ENCODE data around the gene C11orf24. TPM values are rescaled to one million over a fixed set of nuclear protein-coding genes. Genes with fewer than 3 reads are reported as not detected.
"Not testable (repeated sequence)": the region's sequence is repeated elsewhere in the genome, so short reads cannot be mapped to it uniquely, and the experiment has no call there.

Gene C11orf24
- total RNA-seq, 1 experiment from 2014 or later: 37.8 TPM

DNA sequence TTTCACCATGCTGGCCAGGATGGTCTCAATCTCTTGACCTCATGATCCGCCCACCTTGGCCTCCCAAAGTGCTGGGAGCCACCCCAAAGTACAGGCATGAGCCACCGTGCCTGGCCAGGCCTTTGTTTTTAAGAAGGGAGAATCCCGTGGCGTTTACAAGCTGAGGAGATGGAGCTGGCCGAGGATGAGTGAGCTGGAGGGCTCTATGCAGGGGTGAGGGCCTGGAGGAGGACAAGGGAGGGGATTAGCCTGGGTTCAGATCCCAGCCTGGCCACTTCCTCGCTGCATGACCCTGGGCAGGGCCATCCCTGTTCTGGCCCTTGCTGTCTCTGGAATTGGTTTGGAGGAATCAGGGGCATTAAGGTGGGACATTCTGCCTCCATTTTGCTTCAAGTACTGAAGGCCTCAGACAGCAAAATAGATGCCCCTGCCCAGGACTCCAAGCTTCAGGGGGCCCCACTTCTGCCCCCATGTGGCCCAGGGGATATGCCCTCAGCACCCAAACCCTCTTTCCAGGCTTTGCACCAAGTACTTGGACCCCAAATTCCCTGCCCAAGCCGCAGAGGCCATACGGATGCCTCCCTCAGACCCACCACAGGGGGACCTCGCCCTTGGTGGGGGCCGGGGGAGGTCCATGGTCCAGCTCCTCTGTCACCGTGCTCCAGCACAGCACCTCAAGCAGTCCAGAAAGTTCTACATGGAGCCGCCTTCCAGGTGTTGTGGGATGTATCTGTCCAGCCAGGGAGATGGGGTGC lies 28.5 kb upstream of the C11orf24 start:
- no peak for TF ChIP-seq CEBPB (IDR thresholded peaks at IDR 0.05; ENCODE audit: low read depth)
- TF ChIP-seq, protein P1, sequence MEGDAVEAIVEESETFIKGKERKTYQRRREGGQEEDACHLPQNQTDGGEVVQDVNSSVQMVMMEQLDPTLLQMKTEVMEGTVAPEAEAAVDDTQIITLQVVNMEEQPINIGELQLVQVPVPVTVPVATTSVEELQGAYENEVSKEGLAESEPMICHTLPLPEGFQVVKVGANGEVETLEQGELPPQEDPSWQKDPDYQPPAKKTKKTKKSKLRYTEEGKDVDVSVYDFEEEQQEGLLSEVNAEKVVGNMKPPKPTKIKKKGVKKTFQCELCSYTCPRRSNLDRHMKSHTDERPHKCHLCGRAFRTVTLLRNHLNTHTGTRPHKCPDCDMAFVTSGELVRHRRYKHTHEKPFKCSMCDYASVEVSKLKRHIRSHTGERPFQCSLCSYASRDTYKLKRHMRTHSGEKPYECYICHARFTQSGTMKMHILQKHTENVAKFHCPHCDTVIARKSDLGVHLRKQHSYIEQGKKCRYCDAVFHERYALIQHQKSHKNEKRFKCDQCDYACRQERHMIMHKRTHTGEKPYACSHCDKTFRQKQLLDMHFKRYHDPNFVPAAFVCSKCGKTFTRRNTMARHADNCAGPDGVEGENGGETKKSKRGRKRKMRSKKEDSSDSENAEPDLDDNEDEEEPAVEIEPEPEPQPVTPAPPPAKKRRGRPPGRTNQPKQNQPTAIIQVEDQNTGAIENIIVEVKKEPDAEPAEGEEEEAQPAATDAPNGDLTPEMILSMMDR (IDR thresholded peaks at IDR 0.05 in 2 of 3, conservative IDR thresholded peaks at IDR 0.05 in 1 of 3; ENCODE audit: borderline replicate concordance in 1 of 3, insufficient read depth in 1 of 3, low read depth in 2 of 3, low read length in 2 of 3): peak in 1 of 3 experiments; percentile 14; a peak in 1 of 6 replicates
- Histone ChIP-seq H4K20me1 (ENCODE audit: insufficient read depth) (no peaks in the 10 kb centered on the region), H3K9ac (ENCODE audit: low read length) (no peak overlapping the region), H3K4me2 (ENCODE audit: low read length) (no peak overlapping the region), H2AFZ (ENCODE audit: low read depth, low read length, poor library complexity, severe bottlenecking) (no peak overlapping the region), H3K36me3 (ENCODE audit: control insufficient read depth in 1 of 2, insufficient read depth in 2 of 2, low read length in 2 of 2) (no peaks in the 10 kb centered on the region), H3K9me2 (ENCODE audit: insufficient read depth) (no peaks in the 10 kb centered on the region), H3K4me3 (replicated peaks in 1 of 2; ENCODE audit: low read depth in 1 of 2, low read length in 2 of 2) (no peak overlapping the region), H3K27ac (ENCODE audit: low read depth, low read length) (no peak overlapping the region), H3K79me2 (ENCODE audit: insufficient read depth, low read length) (no peaks in the 10 kb centered on the region), H3K4me1 (ENCODE audit: control insufficient read depth in 1 of 2, insufficient read depth in 2 of 2, low read length in 2 of 2) (peaks cover 21 to 37% of the 10 kb centered on the region in 2 experiments), H3K9me3 (ENCODE audit: control insufficient read depth in 1 of 2, insufficient read depth in 1 of 2, low read depth in 1 of 2, low read length in 2 of 2) (peaks cover 0 to 8% of the 10 kb centered on the region in 2 experiments; a peak in 2 of 4 replicates), H3K27me3 (ENCODE audit: insufficient read depth, low read length) (no peaks in the 10 kb centered on the region)
- ATAC-seq (no peak), DNase-seq (ENCODE audit: low read depth, low spot score) (no peak)
- intact Hi-C loops (cut with micrococcal nuclease): no loop called here
- POLR2A ChIA-PET: no interaction called here
- RAD21 ChIA-PET (ENCODE audit: low non-redundant PET in 1 of 2, low total read pairs in 2 of 2, uncharacterized antibody in 2 of 2, unreplicated experiment in 2 of 2): no interaction called here
- CTCF ChIA-PET: interaction anchor here (3.6 kb wide), 1 partner anchor 40 kb away, joined by 13 read pairs; no protein-coding TSS in a partner anchor
- no TSS peak for BruUV-seq (replicated peaks)

DNA sequence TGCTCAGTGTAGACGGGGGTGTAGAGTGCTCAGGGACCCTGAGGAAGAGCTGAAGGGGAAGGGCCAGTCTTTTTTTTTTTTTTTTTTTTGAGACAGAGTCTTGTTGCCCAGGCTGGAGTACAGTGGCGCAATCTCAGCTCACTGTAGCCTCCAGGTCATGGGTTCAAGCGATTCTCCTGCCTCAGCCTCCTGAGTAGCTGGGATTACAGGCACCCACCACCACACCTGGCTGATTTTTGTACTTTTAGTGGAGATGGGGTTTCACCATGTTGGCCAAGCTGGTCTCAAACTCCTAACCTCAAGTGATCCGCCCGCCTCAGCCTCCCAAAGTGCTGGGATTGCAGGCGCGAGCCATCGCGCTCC lies 27.7 kb upstream of the C11orf24 start:
- H3K9me3 ChIP-seq (ENCODE audit: control insufficient read depth in 1 of 2, insufficient read depth in 1 of 2, low read depth in 1 of 2, low read length in 2 of 2); H3K4me3 ChIP-seq (replicated peaks in 1 of 2; ENCODE audit: low read depth in 1 of 2, low read length in 2 of 2); intact Hi-C loops (cut with micrococcal nuclease); H3K9ac ChIP-seq (ENCODE audit: low read length); ATAC-seq; H2AFZ ChIP-seq (ENCODE audit: low read depth, low read length, poor library complexity, severe bottlenecking); RAD21 ChIA-PET (ENCODE audit: low non-redundant PET in 1 of 2, low total read pairs in 2 of 2, uncharacterized antibody in 2 of 2, unreplicated experiment in 2 of 2); DNase-seq (ENCODE audit: low read depth, low spot score); H3K9me2 ChIP-seq (ENCODE audit: insufficient read depth); H3K27ac ChIP-seq (ENCODE audit: low read depth, low read length); H3K36me3 ChIP-seq (ENCODE audit: control insufficient read depth in 1 of 2, insufficient read depth in 2 of 2, low read length in 2 of 2); H3K27me3 ChIP-seq (ENCODE audit: insufficient read depth, low read length); BruUV-seq (replicated peaks); H3K79me2 ChIP-seq (ENCODE audit: insufficient read depth, low read length); H4K20me1 ChIP-seq (ENCODE audit: insufficient read depth); POLR2A ChIA-PET; H3K4me2 ChIP-seq (ENCODE audit: low read length): not testable (repeated sequence)
- CTCF ChIA-PET: interaction anchor here (3.1 to 5.0 kb wide), 3 partner anchors 27 to 42 kb away, joined by 13 to 30 read pairs (median 21); partner anchors contain the start of gene C11orf24
- H3K4me1 ChIP-seq (ENCODE audit: control insufficient read depth in 1 of 2, insufficient read depth in 2 of 2, low read length in 2 of 2): peaks cover 21 to 37% of the 10 kb centered on the region in 2 experiments
